IPS-15b (cell line): ENCODE results near the gene CHST8.

Source experiments
- H3K27me3 ChIP-seq: one replicate; pipeline ENCODE4 v1.6.1; 2013; ENCODE audit warnings: low read length; ENCODE audit not compliant: control insufficient read depth, insufficient read depth
- H3K36me3 ChIP-seq: one replicate; pipeline ENCODE4 v1.6.1; 2013; ENCODE audit warnings: low read length; ENCODE audit not compliant: control insufficient read depth, insufficient read depth
- H3K4me1 ChIP-seq: one replicate; pipeline ENCODE4 v1.6.1; 2013; ENCODE audit warnings: mild to moderate bottlenecking, low read length; ENCODE audit not compliant: control insufficient read depth, insufficient read depth
- H3K4me3 ChIP-seq: one replicate; pipeline ENCODE4 v1.5.1; 2013; ENCODE audit warnings: low read depth, low read length
- H3K9ac ChIP-seq: one replicate; pipeline ENCODE4 v1.6.1; 2013; ENCODE audit warnings: low read depth, mild to moderate bottlenecking, low read length
- H3K9me3 ChIP-seq: one replicate; pipeline ENCODE4 v1.6.1; 2013; ENCODE audit warnings: mild to moderate bottlenecking, low read length; ENCODE audit not compliant: control insufficient read depth, insufficient read depth

CHST8 gene

GRCh38 chr19:33725567-33725966 lies 103.8 kb downstream of the CHST8 start:
- no peaks in the 10 kb centered on the region for H3K4me1 ChIP-seq
- no peak overlapping the region for H3K4me3 ChIP-seq
- no peak overlapping the region for H3K9ac ChIP-seq
- H3K36me3 ChIP-seq: no peaks in the 10 kb centered on the region
- no peaks in the 10 kb centered on the region for H3K9me3 ChIP-seq
- H3K27me3 ChIP-seq: no peaks in the 10 kb centered on the region

- Histone ChIP-seq H3K27me3 (no peaks in the 10 kb centered on the region), H3K9ac (no peak overlapping the region), H3K36me3 (no peaks in the 10 kb centered on the region), H3K9me3 (no peaks in the 10 kb centered on the region), H3K4me3 (no peak overlapping the region), H3K4me1 (no peaks in the 10 kb centered on the region)
Observed at GRCh38 chr19:33726756-33727155, 105.0 kb downstream of the CHST8 start.

- Histone ChIP-seq H3K9me3 (no peaks in the 10 kb centered on the region), H3K36me3 (peaks cover 1% of the 10 kb centered on the region), H3K4me1 (no peaks in the 10 kb centered on the region), H3K4me3 (no peak overlapping the region), H3K27me3 (no peaks in the 10 kb centered on the region), H3K9ac (peak overlapping the region; percentile 37)
Observed at GRCh38 chr19:33727331-33727998, 105.7 kb downstream of the CHST8 start.

GRCh38 chr19:33728141-33728540 lies 106.4 kb downstream of the CHST8 start:
- H3K27me3 ChIP-seq: no peaks in the 10 kb centered on the region
- no peaks in the 10 kb centered on the region for H3K4me1 ChIP-seq
- H3K4me3 ChIP-seq: no peak overlapping the region
- H3K9me3 ChIP-seq: no peaks in the 10 kb centered on the region
- H3K9ac ChIP-seq: no peak overlapping the region
- peaks cover 4% of the 10 kb centered on the region for H3K36me3 ChIP-seq

GRCh38 chr19:33730858-33731607 lies 109.3 kb downstream of the CHST8 start:
- H3K9me3 ChIP-seq: no peaks in the 10 kb centered on the region
- no peak overlapping the region for H3K9ac ChIP-seq
- no peak overlapping the region for H3K4me3 ChIP-seq
- H3K4me1 ChIP-seq: no peaks in the 10 kb centered on the region
- H3K27me3 ChIP-seq: no peaks in the 10 kb centered on the region
- H3K36me3 ChIP-seq: peaks cover 4% of the 10 kb centered on the region

GRCh38 chr19:33731881-33732280 lies 110.1 kb downstream of the CHST8 start:
- Histone ChIP-seq H3K4me1 (no peaks in the 10 kb centered on the region), H3K27me3 (no peaks in the 10 kb centered on the region), H3K36me3 (peaks cover 4% of the 10 kb centered on the region), H3K4me3 (no peak overlapping the region), H3K9me3 (no peaks in the 10 kb centered on the region), H3K9ac (no peak overlapping the region)

- Histone ChIP-seq H3K9ac (no peak overlapping the region), H3K9me3 (no peaks in the 10 kb centered on the region), H3K4me3 (no peak overlapping the region), H3K27me3 (no peaks in the 10 kb centered on the region), H3K4me1 (no peaks in the 10 kb centered on the region), H3K36me3 (peaks cover 4% of the 10 kb centered on the region)
Observed at GRCh38 chr19:33734913-33735312, 113.2 kb downstream of the CHST8 start.

GRCh38 chr19:33736158-33736557 lies 114.4 kb downstream of the CHST8 start:
- Histone ChIP-seq H3K4me1 (no peaks in the 10 kb centered on the region), H3K27me3 (no peaks in the 10 kb centered on the region), H3K36me3 (peaks cover 4% of the 10 kb centered on the region), H3K9me3 (no peaks in the 10 kb centered on the region), H3K9ac (no peak overlapping the region), H3K4me3 (no peak overlapping the region)

- no peaks in the 10 kb centered on the region for H3K4me1 ChIP-seq
- H3K4me3 ChIP-seq: no peak overlapping the region
- H3K9me3 ChIP-seq: no peaks in the 10 kb centered on the region
- H3K9ac ChIP-seq: no peak overlapping the region
- no peaks in the 10 kb centered on the region for H3K27me3 ChIP-seq
- peaks cover 4% of the 10 kb centered on the region for H3K36me3 ChIP-seq
Observed at GRCh38 chr19:33736787-33737186, 115.0 kb downstream of the CHST8 start.

GRCh38 chr19:33737681-33738371 lies 116.1 kb downstream of the CHST8 start:
- Histone ChIP-seq H3K9me3 (no peaks in the 10 kb centered on the region), H3K36me3 (peaks cover 3% of the 10 kb centered on the region), H3K9ac (no peak overlapping the region), H3K27me3 (no peaks in the 10 kb centered on the region), H3K4me3 (no peak overlapping the region), H3K4me1 (no peaks in the 10 kb centered on the region)

GRCh38 chr19:33740811-33741396 lies 119.2 kb downstream of the CHST8 start:
- no peak overlapping the region for H3K4me3 ChIP-seq
- peaks cover 3% of the 10 kb centered on the region for H3K36me3 ChIP-seq
- no peaks in the 10 kb centered on the region for H3K27me3 ChIP-seq
- no peaks in the 10 kb centered on the region for H3K4me1 ChIP-seq
- H3K9me3 ChIP-seq: no peaks in the 10 kb centered on the region
- H3K9ac ChIP-seq: no peak overlapping the region
